Measurements from ENCODE around the gene DBN1. TPM values are rescaled to one million over a fixed set of nuclear protein-coding genes. Genes with fewer than 3 reads are reported as not detected.
A peak's percentile ranks its signal among the peaks of the same experiment; 100 is the strongest.

DBN1 gene
- total and polyA plus RNA-seq, 9 of the 15 experiments (the other 6 are each of a cell fraction or from before 2014, with no cell fraction given), result 0.25 to 87.2 (median 27.9) TPM

- TF ChIP-seq ZNF445 (CRISPR knock-in tag; IDR thresholded peaks at IDR 0.05; ENCODE audit: low read depth) (no peak), ZNF12 (CRISPR knock-in tag; IDR thresholded peaks at IDR 0.05) (no peak), HCFC1 (IDR thresholded peaks at IDR 0.05; ENCODE audit: low read depth, low read length) (0 out of 2 replicates have a peak, but pooled peaks have one; percentile 35), CBX3 (IDR thresholded peaks at IDR 0.05; ENCODE audit: borderline replicate concordance in 1 of 2, low read length in 2 of 2) (no peak), DACH1 (IDR thresholded peaks at IDR 0.05; ENCODE audit: partially characterized antibody) (no peak), JUNB (CRISPR knock-in tag; conservative IDR thresholded peaks at IDR 0.05) (no peak), HDAC6 (IDR thresholded peaks at IDR 0.05; ENCODE audit: low read depth, low read length) (no peak), NEUROD1 (IDR thresholded peaks at IDR 0.05; ENCODE audit: borderline replicate concordance, low read depth, low read length, partially characterized antibody) (peak; percentile 28), MYC (IDR thresholded peaks at IDR 0.05; ENCODE audit: low read depth, low read length) (peak; percentile 42; the same call in 1 of the 2 replicates), MYC (CRISPR knock-in tag; IDR thresholded peaks at IDR 0.05; ENCODE audit: borderline replicate concordance, low read depth) (no peak), SMAD4 (CRISPR knock-in tag; conservative IDR thresholded peaks at IDR 0.05) (peak; percentile 70), COPS2 (conservative IDR thresholded peaks at IDR 0.05) (no peak), RB1 (IDR thresholded peaks at IDR 0.05; ENCODE audit: low read depth) (peak; percentile 82), KHSRP (IDR thresholded peaks at IDR 0.05) (no peak), HDAC1 (IDR thresholded peaks at IDR 0.05) (no peak), ZNF282 (CRISPR knock-in tag; IDR thresholded peaks at IDR 0.05) (no peak), E2F6 (IDR thresholded peaks at IDR 0.05; ENCODE audit: borderline replicate concordance in 1 of 2, extremely low read depth in 1 of 2, insufficient read depth in 1 of 2, insufficient read length in 1 of 2, low read depth in 1 of 2, low read length in 1 of 2, poor library complexity in 1 of 2, severe bottlenecking in 1 of 2) (peak in 1 of 2 experiments; percentile 50), SMC3 (conservative IDR thresholded peaks at IDR 0.05; ENCODE audit: insufficient read depth, low read depth, low read length) (no peak), PHTF2 (CRISPR knock-in tag; IDR thresholded peaks at IDR 0.05) (no peak)
- TF ChIP-seq, protein P1, sequence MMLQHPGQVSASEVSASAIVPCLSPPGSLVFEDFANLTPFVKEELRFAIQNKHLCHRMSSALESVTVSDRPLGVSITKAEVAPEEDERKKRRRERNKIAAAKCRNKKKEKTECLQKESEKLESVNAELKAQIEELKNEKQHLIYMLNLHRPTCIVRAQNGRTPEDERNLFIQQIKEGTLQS (IDR thresholded peaks at IDR 0.05), result no peak
- TF ChIP-seq, protein P1 (CRISPR knock-in tag; conservative IDR thresholded peaks at IDR 0.05), result no peak
- TF ChIP-seq, protein P2, sequence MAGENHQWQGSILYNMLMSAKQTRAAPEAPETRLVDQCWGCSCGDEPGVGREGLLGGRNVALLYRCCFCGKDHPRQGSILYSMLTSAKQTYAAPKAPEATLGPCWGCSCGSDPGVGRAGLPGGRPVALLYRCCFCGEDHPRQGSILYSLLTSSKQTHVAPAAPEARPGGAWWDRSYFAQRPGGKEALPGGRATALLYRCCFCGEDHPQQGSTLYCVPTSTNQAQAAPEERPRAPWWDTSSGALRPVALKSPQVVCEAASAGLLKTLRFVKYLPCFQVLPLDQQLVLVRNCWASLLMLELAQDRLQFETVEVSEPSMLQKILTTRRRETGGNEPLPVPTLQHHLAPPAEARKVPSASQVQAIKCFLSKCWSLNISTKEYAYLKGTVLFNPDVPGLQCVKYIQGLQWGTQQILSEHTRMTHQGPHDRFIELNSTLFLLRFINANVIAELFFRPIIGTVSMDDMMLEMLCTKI (IDR thresholded peaks at IDR 0.05; ENCODE audit: partially characterized antibody), result no peak
- TF ChIP-seq, protein P3, sequence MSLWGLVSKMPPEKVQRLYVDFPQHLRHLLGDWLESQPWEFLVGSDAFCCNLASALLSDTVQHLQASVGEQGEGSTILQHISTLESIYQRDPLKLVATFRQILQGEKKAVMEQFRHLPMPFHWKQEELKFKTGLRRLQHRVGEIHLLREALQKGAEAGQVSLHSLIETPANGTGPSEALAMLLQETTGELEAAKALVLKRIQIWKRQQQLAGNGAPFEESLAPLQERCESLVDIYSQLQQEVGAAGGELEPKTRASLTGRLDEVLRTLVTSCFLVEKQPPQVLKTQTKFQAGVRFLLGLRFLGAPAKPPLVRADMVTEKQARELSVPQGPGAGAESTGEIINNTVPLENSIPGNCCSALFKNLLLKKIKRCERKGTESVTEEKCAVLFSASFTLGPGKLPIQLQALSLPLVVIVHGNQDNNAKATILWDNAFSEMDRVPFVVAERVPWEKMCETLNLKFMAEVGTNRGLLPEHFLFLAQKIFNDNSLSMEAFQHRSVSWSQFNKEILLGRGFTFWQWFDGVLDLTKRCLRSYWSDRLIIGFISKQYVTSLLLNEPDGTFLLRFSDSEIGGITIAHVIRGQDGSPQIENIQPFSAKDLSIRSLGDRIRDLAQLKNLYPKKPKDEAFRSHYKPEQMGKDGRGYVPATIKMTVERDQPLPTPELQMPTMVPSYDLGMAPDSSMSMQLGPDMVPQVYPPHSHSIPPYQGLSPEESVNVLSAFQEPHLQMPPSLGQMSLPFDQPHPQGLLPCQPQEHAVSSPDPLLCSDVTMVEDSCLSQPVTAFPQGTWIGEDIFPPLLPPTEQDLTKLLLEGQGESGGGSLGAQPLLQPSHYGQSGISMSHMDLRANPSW (CRISPR knock-in tag; IDR thresholded peaks at IDR 0.05), result peak; percentile 47; the same call in 1 of the 2 replicates
Measured at GRCh38 chr5:177426566-177427210, 46.7 kb downstream of the DBN1 start, which contains the start of gene GRK6 (continued).

All from K562 (cell line).